Measurements from ENCODE around the gene RFNG.

Gene RFNG

DNA sequence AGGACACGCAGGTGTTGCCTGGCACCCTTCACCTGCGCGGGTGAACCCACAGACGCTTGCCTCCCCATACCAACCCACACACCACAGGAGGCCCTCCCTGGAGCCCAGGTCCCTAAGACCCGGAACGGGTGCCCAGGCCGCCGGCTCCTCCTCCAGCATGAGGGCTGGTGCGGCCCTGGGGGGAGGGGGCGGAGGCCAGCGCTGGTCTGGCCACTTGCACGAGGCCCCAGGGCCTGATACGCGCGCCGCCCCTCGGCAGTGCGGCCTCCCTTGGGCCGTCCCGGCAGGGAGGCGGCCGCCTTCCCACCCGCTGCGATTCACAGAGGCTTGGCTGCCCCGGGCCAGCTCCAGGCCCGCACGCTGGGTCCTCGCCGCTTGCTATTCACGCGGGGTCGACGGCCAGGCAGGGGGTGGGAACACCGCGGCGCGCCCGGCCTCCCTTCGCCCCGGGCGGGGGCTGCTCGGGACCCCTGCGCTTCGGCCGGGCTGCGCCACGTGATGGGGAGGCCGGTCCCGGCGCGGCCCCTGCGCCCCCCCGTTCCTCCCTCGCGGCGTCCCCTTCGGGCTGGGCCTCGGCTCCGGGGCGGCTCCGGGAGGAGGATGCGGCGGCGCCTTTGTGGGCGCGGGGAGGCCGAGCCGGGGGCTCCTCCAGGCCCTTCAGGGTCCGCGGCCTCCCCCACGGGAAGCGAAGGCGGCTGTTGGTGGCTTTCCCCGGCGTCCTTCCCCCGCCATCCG is 45.7 kb upstream of the RFNG start:
- DNase-seq (ENCODE audit: low spot score): peak; percentile 76
- TF ChIP-seq, protein P1, sequence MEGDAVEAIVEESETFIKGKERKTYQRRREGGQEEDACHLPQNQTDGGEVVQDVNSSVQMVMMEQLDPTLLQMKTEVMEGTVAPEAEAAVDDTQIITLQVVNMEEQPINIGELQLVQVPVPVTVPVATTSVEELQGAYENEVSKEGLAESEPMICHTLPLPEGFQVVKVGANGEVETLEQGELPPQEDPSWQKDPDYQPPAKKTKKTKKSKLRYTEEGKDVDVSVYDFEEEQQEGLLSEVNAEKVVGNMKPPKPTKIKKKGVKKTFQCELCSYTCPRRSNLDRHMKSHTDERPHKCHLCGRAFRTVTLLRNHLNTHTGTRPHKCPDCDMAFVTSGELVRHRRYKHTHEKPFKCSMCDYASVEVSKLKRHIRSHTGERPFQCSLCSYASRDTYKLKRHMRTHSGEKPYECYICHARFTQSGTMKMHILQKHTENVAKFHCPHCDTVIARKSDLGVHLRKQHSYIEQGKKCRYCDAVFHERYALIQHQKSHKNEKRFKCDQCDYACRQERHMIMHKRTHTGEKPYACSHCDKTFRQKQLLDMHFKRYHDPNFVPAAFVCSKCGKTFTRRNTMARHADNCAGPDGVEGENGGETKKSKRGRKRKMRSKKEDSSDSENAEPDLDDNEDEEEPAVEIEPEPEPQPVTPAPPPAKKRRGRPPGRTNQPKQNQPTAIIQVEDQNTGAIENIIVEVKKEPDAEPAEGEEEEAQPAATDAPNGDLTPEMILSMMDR (IDR thresholded peaks at IDR 0.05; ENCODE audit: extremely low read depth, missing control alignments): no peak

DNA sequence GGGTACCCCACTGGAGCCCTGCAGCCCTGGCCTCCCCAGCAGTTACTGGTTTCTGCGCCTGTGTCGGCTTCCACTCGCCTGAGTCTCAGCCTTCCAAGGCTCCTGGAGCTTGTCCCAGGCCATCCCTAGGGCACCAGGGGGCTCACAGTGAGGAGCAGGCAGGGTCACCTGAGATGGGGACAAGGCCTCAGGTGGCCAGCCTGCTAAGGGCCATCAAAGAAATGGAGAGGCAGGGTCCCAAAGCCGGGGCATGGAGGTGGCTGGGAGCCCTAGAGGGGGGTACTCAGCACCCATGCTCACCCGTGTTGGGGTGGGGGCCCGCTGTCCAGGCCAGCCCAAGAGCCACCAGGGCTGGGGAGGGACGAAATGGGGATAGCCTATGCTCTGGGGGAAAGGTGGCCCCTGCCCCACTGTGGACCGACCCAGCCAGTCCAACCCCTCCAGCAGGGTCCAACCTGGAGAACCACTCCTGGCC is 45.1 kb upstream of the RFNG start:
- TF ChIP-seq, protein P1 (IDR thresholded peaks at IDR 0.05; ENCODE audit: extremely low read depth, missing control alignments): no peak
- DNase-seq (ENCODE audit: low spot score): peak; percentile 37

DNA sequence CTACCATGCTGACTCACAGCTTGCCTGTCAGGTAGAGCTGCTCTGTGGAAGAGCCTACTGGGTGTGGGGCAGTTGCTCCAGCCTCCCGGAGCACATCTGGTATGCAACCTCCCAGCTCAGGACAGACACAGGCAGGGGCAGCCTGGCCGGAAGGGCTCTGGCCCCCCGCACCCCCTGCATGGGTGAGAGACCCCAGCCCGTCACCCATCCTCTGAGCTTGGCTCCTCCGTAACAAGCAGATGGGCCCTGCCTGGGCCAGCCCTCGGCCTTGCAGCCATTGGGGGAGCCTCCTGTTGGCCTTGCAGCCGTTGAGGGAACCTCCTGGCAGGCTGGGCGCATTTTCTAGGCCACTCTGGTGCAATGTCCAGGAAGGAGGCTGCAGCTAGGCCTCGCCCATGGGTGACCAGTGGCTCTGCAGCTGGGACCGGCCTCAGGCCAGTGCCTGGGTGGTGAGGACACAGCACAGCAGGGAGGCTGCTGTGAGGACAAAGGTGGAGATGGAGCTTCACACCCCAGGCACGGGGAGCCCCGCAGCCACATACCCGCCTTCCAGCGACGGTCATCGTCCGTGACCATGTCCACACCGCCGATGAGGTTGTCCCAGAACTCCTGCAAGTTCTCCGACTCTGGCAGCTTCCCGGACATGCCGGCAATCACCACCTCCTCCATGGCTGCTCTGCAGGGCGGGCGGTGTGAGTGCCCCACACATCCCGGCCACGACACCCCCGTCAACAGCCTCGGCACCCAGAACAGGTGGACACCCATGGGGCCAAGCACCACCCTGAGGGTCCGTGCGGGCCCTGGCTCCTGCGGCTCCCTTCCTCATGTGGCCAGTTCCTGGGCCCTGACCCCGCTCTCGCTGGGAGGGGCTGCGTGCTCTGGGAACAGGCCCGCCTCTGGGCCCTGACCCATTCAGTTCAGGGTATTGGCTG is 44.4 kb upstream of the RFNG start:
- DNase-seq (ENCODE audit: low spot score): no peak

DNA sequence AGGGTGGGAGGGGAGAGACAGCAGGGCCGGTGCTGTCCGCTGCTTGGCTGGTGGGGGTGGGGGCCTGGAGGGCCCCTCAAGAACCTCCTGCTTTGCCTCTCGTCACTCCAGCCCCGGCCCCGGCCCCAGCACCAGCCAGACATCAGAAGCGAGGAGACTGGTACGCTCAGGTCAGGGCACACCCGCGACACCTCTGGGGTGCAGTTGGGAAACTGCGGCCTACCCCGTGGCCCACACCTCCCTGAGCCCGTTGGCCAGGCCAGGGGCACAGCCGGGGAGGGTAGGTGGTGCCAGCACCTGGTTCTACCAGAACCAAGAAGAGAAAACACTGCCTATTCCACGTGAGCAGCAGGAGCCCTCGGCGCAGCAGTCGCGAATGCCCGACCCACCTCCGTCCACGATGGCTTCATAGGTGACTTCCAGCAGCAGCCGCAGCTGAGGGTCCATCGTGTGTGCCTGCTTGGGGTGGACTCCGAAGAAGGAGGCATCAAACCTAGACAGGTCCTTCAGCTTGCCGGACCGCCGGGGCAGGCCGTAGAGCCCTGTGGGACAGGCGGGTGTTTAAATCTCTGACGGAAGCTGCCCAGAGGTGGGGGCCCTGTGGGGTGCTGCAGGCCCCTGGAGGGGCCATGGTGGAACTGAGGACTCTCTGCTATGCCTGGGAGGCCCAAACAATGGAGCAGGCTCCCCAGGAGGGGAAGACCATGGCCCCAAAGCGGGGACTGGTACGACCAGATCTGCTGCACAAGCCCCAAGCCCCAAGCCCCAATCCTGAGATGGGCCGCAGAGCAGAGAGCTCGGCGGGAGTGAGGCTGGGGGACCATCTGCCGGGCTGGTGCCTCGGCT is 43.5 kb upstream of the RFNG start:
- TF ChIP-seq, protein P1 (IDR thresholded peaks at IDR 0.05; ENCODE audit: extremely low read depth, missing control alignments): no peak
- DNase-seq (ENCODE audit: low spot score): no peak

More for the DNA sequence above, 44.4 kb upstream of the RFNG start:
- TF ChIP-seq, protein P1 (IDR thresholded peaks at IDR 0.05; ENCODE audit: extremely low read depth, missing control alignments): no peak

DNA sequence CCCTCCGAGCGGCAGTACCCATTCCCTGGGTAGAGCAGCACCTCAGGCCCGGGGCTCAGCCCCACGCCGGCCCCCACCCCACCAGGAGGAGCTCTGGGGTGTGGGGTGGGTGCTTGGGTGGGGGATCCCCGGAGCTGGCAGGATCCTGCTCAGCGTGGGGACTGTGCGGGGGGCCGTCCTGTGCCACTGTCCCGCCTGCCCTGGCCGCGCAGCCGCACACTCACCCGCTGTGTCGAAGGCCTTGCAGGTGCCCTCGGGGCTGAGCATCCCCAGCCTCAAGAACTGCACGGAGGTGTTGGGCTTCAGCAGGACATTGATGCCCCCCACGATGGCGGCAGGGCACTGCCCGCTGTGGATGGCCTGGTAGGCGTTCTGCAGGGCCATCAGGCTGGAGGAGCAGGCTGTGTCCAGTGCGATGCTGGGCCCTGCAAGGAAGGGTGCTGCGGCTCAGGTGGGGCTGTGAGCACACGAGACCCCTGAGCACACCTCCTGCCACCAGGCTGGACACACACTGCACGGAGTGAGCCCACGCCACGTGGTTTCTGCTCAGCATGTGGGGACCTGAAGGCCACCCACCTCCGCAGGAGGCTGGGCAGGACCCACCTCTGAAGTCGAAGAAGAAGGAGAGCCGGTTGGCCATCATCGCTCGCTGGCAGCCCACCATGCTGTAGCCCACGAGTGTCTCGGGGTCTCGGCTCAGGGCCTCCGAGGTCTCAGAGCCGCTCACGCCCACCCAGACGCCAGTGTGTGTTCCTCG is 41.6 kb upstream of the RFNG start:
- no peak for DNase-seq (ENCODE audit: low spot score)
- TF ChIP-seq, protein P1 (IDR thresholded peaks at IDR 0.05; ENCODE audit: extremely low read depth, missing control alignments): no peak

DNA sequence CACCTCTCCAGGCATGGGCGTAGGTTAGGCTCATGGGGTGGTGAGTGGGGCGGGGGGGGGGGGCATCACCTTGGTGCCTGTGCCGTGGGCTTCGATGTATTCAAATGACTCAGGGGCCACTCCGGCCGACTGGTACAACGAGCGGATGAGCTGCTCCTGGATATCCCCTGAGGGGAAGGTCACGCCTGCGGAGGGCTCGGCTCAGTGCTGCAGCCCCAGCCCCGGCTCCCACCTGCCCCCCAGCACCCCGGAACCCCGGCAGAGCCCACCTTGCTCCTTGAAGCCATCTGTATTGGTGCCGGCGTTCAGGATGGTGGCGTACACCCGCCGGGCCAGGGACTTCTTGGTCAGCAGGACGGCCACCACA is 41.0 kb upstream of the RFNG start:
- TF ChIP-seq, protein P1 (IDR thresholded peaks at IDR 0.05; ENCODE audit: extremely low read depth, missing control alignments): no peak
- no peak for DNase-seq (ENCODE audit: low spot score)

Data from GM20000 (cell line).